HepG2 (cell line): ENCODE measurements around the gene AMZ1. TPM values are rescaled to one million over a fixed set of nuclear protein-coding genes. Genes with fewer than 3 reads are reported as not detected.

Experiments used
- ATAC-seq: fragments of 200-7000 bp; cut with Tn5 transposase; 3 replicates; pipeline ENCODE4 v1.9.1; 2020; ENCODE audit warnings: mild to moderate bottlenecking, moderate library complexity
- BruUV-seq: library from RNA; stranded (reverse); fragments of 400-500 nt; replicated peaks from 2 replicates; lab custom pipeline; 2021; lab: Mats Ljungman, UMichigan
- CTCF ChIA-PET: fragments of 300-600 bp; formaldehyde crosslinking; extraction: SDS; loops from one replicate; lab custom pipeline; 2021; ENCODE audit warnings: low total read pairs, inconsistent platforms, low intra/inter-chr PET ratio; lab: Yijun Ruan, JAX
- POLR2A ChIA-PET: fragments of 350-600 bp; sonication (Branson Sonifier 250); formaldehyde crosslinking; loops from one replicate; lab custom pipeline; 2020; ENCODE audit warnings: antibody characterized with exemption, inconsistent platforms; lab: Yijun Ruan, JAX
- DNase-seq: peaks from one replicate; pipeline ENCODE4 v3.0.0-alpha.2; 2015; ENCODE audit warnings: low spot score
- FAIRE-seq: peaks from 3 replicates; lab custom pipeline; 2011; peaks lifted over from hg19 to GRCh38; lab: Jason Lieb, UNC
- H2AFZ ChIP-seq: one replicate; pipeline ENCODE4 v1.6.1; 2011; ENCODE audit warnings: low read length, inconsistent platforms
- H3K27ac ChIP-seq: fragments of 300-600 bp; 3 replicates; pipeline ENCODE4 v1.8.0; 2011; ENCODE audit warnings: mixed run types, mild to moderate bottlenecking, mixed read lengths, low read length, inconsistent platforms; ENCODE audit not compliant: insufficient read depth; ENCODE audit errors: extremely low read length
- H3K27me3 ChIP-seq, 2 experiments: fragments of 200-600 bp in 1 of 2; 2 replicates in 1 of 2; 3 replicates in 1 of 2; pipeline versions ENCODE4 v1.6.0 to v1.8.0; 2011; ENCODE audit warnings: low read length in 2 of 2, mild to moderate bottlenecking in 2 of 2, moderate library complexity in 2 of 2, inconsistent platforms in 1 of 2; ENCODE audit not compliant: insufficient read depth in 2 of 2, control insufficient read depth in 1 of 2
- H3K36me3 ChIP-seq, 2 experiments: fragments of 200-600 bp in 1 of 2; replicated peaks in 1 of 2; 2 replicates in 1 of 2; 3 replicates in 1 of 2; pipeline versions ENCODE4 v1.5.1 to v1.8.0; 2011; ENCODE audit warnings: low read length in 2 of 2, inconsistent platforms in 1 of 2; ENCODE audit not compliant: insufficient read depth in 2 of 2, control insufficient read depth in 1 of 2
- H3K4me1 ChIP-seq: 2 replicates; pipeline ENCODE4 v1.5.1; 2012; ENCODE audit warnings: low read length, inconsistent platforms; ENCODE audit not compliant: insufficient read depth
- H3K4me2 ChIP-seq: 2 replicates; pipeline ENCODE4 v1.6.0; 2011; ENCODE audit warnings: low read depth, low read length, inconsistent platforms
- H3K4me3 ChIP-seq, 3 experiments: fragments of 200-600 bp in 1 of 3; sonication (generic), shearing (Covaris generic) in 1 of 3; replicated peaks in 1 of 3; 2 replicates each; pipeline ENCODE4 v1.5.1; 2011 to 2016; ENCODE audit warnings: low read length in 3 of 3, inconsistent platforms in 2 of 3, low read depth in 2 of 3, mild to moderate bottlenecking in 2 of 3, control low read depth in 1 of 3, mixed read lengths in 1 of 3; ENCODE audit not compliant: insufficient read depth in 1 of 3
- H3K79me2 ChIP-seq: one replicate; pipeline ENCODE4 v1.6.1; 2011; ENCODE audit warnings: low read length, inconsistent platforms; ENCODE audit not compliant: insufficient read depth
- H3K9ac ChIP-seq: 2 replicates; pipeline ENCODE4 v1.6.0; 2011; ENCODE audit warnings: mild to moderate bottlenecking, low read depth, low read length, inconsistent platforms; ENCODE audit not compliant: insufficient read depth
- H3K9me3 ChIP-seq: 2 replicates; pipeline ENCODE4 v1.5.1; 2012; ENCODE audit warnings: mild to moderate bottlenecking, low read length
- H4K20me1 ChIP-seq: 2 replicates; pipeline ENCODE4 v1.6.0; 2011; ENCODE audit warnings: inconsistent platforms, mild to moderate bottlenecking, low read length, moderate library complexity; ENCODE audit not compliant: insufficient read depth
- GRHL1 ChIP-seq: sonication (generic); formaldehyde crosslinking; conservative IDR thresholded peaks from 2 replicates; pipeline ENCODE4 v1.8.0; 2022; ENCODE audit warnings: missing genetic modification reagents
- HOXD1 ChIP-seq: sonication (generic); formaldehyde crosslinking; IDR thresholded peaks from 2 replicates; pipeline ENCODE4 v1.5.0; 2020; ENCODE audit warnings: missing genetic modification reagents
- KDM3A ChIP-seq: IDR thresholded peaks from 2 replicates; pipeline ENCODE4 v1.6.1; 2018; ENCODE audit warnings: low read depth, missing compliant biosample characterization
- MXD4 ChIP-seq: IDR thresholded peaks from 2 replicates; pipeline ENCODE4 v1.6.1; 2016; ENCODE audit warnings: mild to moderate bottlenecking, missing biosample characterization, missing genetic modification reagents
- NBN ChIP-seq: fragments of 450-650 bp; conservative IDR thresholded peaks from 2 replicates; pipeline ENCODE4 v1.6.1; 2017
- NFRKB ChIP-seq: fragments of 450-650 bp; IDR thresholded peaks from 2 replicates; pipeline ENCODE4 v1.6.1; 2017
- TOPORS ChIP-seq: sonication (generic); formaldehyde crosslinking; IDR thresholded peaks from 2 replicates; pipeline ENCODE4 v1.8.0; 2023; ENCODE audit warnings: mild to moderate bottlenecking, missing genetic modification reagents
- ZNF101 ChIP-seq: sonication (generic); formaldehyde crosslinking; IDR thresholded peaks from 2 replicates; pipeline ENCODE4 v1.4.0; 2020; ENCODE audit warnings: mild to moderate bottlenecking, low read depth, missing genetic modification reagents, borderline replicate concordance
- ZNF121 ChIP-seq: sonication (generic); formaldehyde crosslinking; IDR thresholded peaks from 2 replicates; pipeline ENCODE4 v1.5.0; 2020; ENCODE audit warnings: mild to moderate bottlenecking, missing genetic modification reagents
- ZNF510 ChIP-seq: sonication (generic); formaldehyde crosslinking; IDR thresholded peaks from 2 replicates; pipeline ENCODE4 v1.4.0; 2020; ENCODE audit warnings: low read depth, mild to moderate bottlenecking, missing genetic modification reagents
- ZSCAN30 ChIP-seq: sonication (generic); formaldehyde crosslinking; IDR thresholded peaks from 2 replicates; pipeline ENCODE4 v1.5.0; 2020; ENCODE audit warnings: mild to moderate bottlenecking, missing genetic modification reagents
- whole genome bisulfite sequencing: methylation state at CpG from one replicate; pipeline ENCODE4 v1.1.6; 2017; ENCODE audit warnings: low lambda C conversion rate; 5-methylcytosine and 5-hydroxymethylcytosine counted together
- in situ Hi-C: cut with HindIII; loops from 2 replicates; pipeline ENCODE4 v1.10.0; 2017; ENCODE audit warnings: low pct_unique_long_range_greater_than_20kb; ENCODE audit not compliant: extremely low pct_ligation_motif_present
- intact Hi-C: fragments of 100-400 bp; cut with micrococcal nuclease; formaldehyde crosslinking; loops from one replicate; pipeline ENCODE4 v1.10.0; 2022; ENCODE audit not compliant: unreplicated experiment
- polyA plus RNA-seq, 8 experiments: library from polyadenylated mRNA; depleted of rRNA in 3 of 8; stranded (reverse) in 7 of 8; unstranded in 1 of 8; fragments of >200 nt; fragmentation: Illumina TruSeq in 4 of 8; extraction: Trizol in 4 of 8; gene quantifications; 2 replicates each; pipeline versions ENCODE4 v1.2.1 to v1.2.3, GENCODE V29; 2011 to 2016; ENCODE audit warnings: low read depth in 4 of 8, missing spikeins in 1 of 8, mixed read lengths in 1 of 8; ENCODE audit not compliant: insufficient read depth in 1 of 8
- total RNA-seq, 5 experiments: library from RNA; depleted of rRNA; stranded (reverse); fragments of >200 nt; fragmentation: Illumina TruSeq; extraction: Trizol; gene quantifications; 2 replicates each; pipeline ENCODE4 v1.2.3, GENCODE V29; 2016; ENCODE audit warnings: low read depth in 1 of 5
- TF ChIP-seq, protein P1 (sequence below): sonication (generic); formaldehyde crosslinking; IDR thresholded peaks from 2 replicates; pipeline ENCODE4 v1.5.1; 2020; ENCODE audit warnings: mild to moderate bottlenecking, missing genetic modification reagents, borderline replicate concordance
- TF ChIP-seq, protein P2 (sequence below): sonication (generic); formaldehyde crosslinking; IDR thresholded peaks from 2 replicates; pipeline ENCODE4 v1.5.0; 2020; ENCODE audit warnings: mild to moderate bottlenecking, missing genetic modification reagents, moderate library complexity
- TF ChIP-seq, protein P3 (sequence below): IDR thresholded peaks from 2 replicates; pipeline ENCODE4 v1.6.1; 2016; ENCODE audit warnings: low read depth, borderline replicate concordance
- TF ChIP-seq, protein P4 (sequence below): sonication (generic); formaldehyde crosslinking; IDR thresholded peaks from 2 replicates; pipeline ENCODE4 v1.5.0; 2020; ENCODE audit warnings: missing genetic modification reagents, mild to moderate bottlenecking, borderline replicate concordance

The AMZ1 gene
- total and polyA plus RNA-seq, 2 of the 13 experiments (the other 11 are each of a cell fraction or from before 2014, with no cell fraction given): 0.03 TPM; not detected in 1

- TF ChIP-seq, protein P1, sequence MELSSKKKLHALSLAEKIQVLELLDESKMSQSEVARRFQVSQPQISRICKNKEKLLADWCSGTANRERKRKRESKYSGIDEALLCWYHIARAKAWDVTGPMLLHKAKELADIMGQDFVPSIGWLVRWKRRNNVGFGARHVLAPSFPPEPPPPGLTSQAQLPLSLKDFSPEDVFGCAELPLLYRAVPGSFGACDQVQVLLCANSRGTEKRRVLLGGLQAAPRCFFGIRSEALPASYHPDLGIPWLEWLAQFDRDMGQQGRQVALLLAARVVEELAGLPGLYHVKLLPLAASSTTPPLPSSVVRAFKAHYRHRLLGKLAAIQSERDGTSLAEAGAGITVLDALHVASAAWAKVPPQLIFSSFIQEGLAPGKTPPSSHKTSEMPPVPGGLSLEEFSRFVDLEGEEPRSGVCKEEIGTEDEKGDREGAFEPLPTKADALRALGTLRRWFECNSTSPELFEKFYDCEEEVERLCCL (CRISPR knock-in tag): no peak
- no peak for TF ChIP-seq NBN
- TF ChIP-seq, protein P2, sequence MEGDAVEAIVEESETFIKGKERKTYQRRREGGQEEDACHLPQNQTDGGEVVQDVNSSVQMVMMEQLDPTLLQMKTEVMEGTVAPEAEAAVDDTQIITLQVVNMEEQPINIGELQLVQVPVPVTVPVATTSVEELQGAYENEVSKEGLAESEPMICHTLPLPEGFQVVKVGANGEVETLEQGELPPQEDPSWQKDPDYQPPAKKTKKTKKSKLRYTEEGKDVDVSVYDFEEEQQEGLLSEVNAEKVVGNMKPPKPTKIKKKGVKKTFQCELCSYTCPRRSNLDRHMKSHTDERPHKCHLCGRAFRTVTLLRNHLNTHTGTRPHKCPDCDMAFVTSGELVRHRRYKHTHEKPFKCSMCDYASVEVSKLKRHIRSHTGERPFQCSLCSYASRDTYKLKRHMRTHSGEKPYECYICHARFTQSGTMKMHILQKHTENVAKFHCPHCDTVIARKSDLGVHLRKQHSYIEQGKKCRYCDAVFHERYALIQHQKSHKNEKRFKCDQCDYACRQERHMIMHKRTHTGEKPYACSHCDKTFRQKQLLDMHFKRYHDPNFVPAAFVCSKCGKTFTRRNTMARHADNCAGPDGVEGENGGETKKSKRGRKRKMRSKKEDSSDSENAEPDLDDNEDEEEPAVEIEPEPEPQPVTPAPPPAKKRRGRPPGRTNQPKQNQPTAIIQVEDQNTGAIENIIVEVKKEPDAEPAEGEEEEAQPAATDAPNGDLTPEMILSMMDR (CRISPR knock-in tag): no peak
- TF ChIP-seq GRHL1 (CRISPR knock-in tag): no peak
- no peak for TF ChIP-seq ZSCAN30 (CRISPR knock-in tag)
Observed at GRCh38 chr7:2763597-2763996, 75.6 kb downstream of the AMZ1 start (continued).

DNA sequence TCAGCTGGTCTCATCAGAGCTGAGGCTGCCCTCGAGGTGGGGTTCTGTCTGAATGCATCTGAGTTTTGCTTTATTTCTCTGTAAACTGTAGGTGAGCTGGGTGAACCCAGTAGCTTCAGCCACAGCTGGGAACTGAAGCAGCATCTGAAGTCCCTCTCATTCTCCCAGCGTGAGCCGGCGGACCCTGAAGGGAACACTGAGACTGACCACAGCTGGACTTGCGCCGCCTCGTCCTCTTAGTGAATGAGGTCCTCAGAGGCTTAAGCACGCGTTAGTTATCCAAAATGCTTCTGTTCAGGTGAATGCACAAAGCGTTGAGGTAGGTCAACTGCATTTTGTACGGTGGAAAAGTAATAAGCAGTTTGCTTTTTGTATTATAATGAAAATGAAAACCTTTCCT, 76.6 kb downstream of the AMZ1 start:
- DNase-seq: no peak
- no peak overlapping the region for H3K27ac ChIP-seq
- WGBS: 98% methylated on average over 11 of the region's 11 CpGs
- H2AFZ ChIP-seq: no peak overlapping the region
- ATAC-seq: no peak
- H3K36me3 ChIP-seq: peaks cover 4 to 13% of the 10 kb centered on the region in 2 experiments; a peak in 3 of 5 replicates
- POLR2A ChIA-PET: no interaction called here
- peaks cover 14% of the 10 kb centered on the region for H3K4me1 ChIP-seq
- no peaks in the 10 kb centered on the region for H3K9me3 ChIP-seq
- no peak for TF ChIP-seq KDM3A (CRISPR knock-in tag)
- TF ChIP-seq ZNF101 (CRISPR knock-in tag): no peak
- TF ChIP-seq NFRKB: no peak
- TF ChIP-seq ZNF510 (CRISPR knock-in tag): no peak
- TF ChIP-seq, protein P3, sequence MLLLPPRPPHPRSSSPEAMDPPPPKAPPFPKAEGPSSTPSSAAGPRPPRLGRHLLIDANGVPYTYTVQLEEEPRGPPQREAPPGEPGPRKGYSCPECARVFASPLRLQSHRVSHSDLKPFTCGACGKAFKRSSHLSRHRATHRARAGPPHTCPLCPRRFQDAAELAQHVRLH (CRISPR knock-in tag): no peak
- TF ChIP-seq MXD4 (CRISPR knock-in tag): no peak
- TF ChIP-seq HOXD1 (CRISPR knock-in tag): no peak
- TF ChIP-seq, protein P4, sequence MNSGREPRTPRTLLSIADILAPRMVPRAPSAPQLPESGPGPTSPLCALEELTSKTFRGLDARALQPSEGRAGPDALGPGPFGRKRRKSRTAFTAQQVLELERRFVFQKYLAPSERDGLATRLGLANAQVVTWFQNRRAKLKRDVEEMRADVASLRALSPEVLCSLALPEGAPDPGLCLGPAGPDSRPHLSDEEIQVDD (CRISPR knock-in tag): no peak
- no peak for TF ChIP-seq ZNF121 (CRISPR knock-in tag)
- no peak for TF ChIP-seq TOPORS (CRISPR knock-in tag)
- no peaks in the 10 kb centered on the region for H3K27me3 ChIP-seq
- CTCF ChIA-PET: no interaction called here
- FAIRE-seq: no peak
- no peaks in the 10 kb centered on the region for H3K79me2 ChIP-seq
- H3K9ac ChIP-seq: no peak overlapping the region
- H4K20me1 ChIP-seq: no peaks in the 10 kb centered on the region
- H3K4me3 ChIP-seq: no peak overlapping the region
- in situ Hi-C loops: no loop called here
- BruUV-seq: no TSS peak
- H3K4me2 ChIP-seq: no peak overlapping the region
- intact Hi-C loops: no loop called here
